Heart right ventricle (tissue), 16 donors: ENCODE measurements around the gene KCNC2. TPM values are rescaled to one million over a fixed set of nuclear protein-coding genes. Genes with fewer than 3 reads are reported as not detected.

Experiments used
- ATAC-seq, 8 donors: fragments of 200-7000 bp; cut with Tn5 transposase; one replicate each; pipeline ENCODE4 v1.9.1; 2020; ENCODE audit warnings: mild to moderate bottlenecking in 8 of 8, moderate library complexity in 8 of 8, moderate number of reproducible peaks in 1 of 8
- DNase-seq, 2 donors: peaks; one replicate each; pipeline ENCODE4 v3.0.0-alpha.2; 2020
- H3K27ac ChIP-seq, 10 donors: fragments of 200-600 bp; sonication (generic) in 2 of 10; one replicate each; pipeline versions ENCODE4 v1.5.0 to v1.8.0; 2020 to 2022; ENCODE audit warnings: mild to moderate bottlenecking in 3 of 10
- H3K27me3 ChIP-seq, 7 donors: fragments of 200-600 bp; one replicate each; pipeline ENCODE4 v1.8.0; 2021 to 2022; ENCODE audit warnings: mild to moderate bottlenecking in 2 of 7
- H3K36me3 ChIP-seq, 9 donors: fragments of 200-600 bp; sonication (generic) in 1 of 9; one replicate each; pipeline versions ENCODE4 v1.5.0 to v1.8.0; 2020 to 2022; ENCODE audit warnings: mild to moderate bottlenecking in 2 of 9
- H3K4me1 ChIP-seq, 9 donors: fragments of 200-600 bp; sonication (generic) in 1 of 9; one replicate each; pipeline versions ENCODE4 v1.5.0 to v1.8.0; 2020 to 2022; ENCODE audit warnings: mild to moderate bottlenecking in 4 of 9
- H3K4me3 ChIP-seq, 10 donors: fragments of 200-600 bp; sonication (generic) in 2 of 10; one replicate each; pipeline versions ENCODE4 v1.5.0 to v1.8.0; 2020 to 2022; ENCODE audit warnings: mild to moderate bottlenecking in 7 of 10, moderate library complexity in 2 of 10
- H3K9me3 ChIP-seq, 11 donors: fragments of 200-600 bp in 10 of 11; sonication (generic) in 2 of 11; one replicate each; pipeline versions ENCODE4 v1.5.0 to v1.8.0; 2013 to 2022; ENCODE audit warnings: mild to moderate bottlenecking in 2 of 11, control low read depth in 1 of 11, moderate library complexity in 1 of 11
- CTCF ChIP-seq, 9 donors: fragments of 200-600 bp; sonication (generic) in 2 of 9; IDR thresholded peaks; one replicate each; pipeline versions ENCODE4 v1.5.0 to v1.8.0; 2021 to 2022; ENCODE audit warnings: antibody characterized with exemption in 9 of 9, mild to moderate bottlenecking in 5 of 9, moderate library complexity in 1 of 9
- WGBS, 2 donors: extraction: QIAGEN DNeasy Blood & Tissue Kit; methylation state at CpG; one replicate each; pipeline ENCODE4 v1.1.7; 2013; ENCODE audit warnings: inconsistent platforms in 1 of 2; 5-methylcytosine and 5-hydroxymethylcytosine counted together
- intact Hi-C, 10 donors: fragments of 100-400 bp; cut with DNase I; formaldehyde crosslinking; loops; one replicate each; pipeline versions ENCODE4 v1.11.1 to v1.14.2; 2022
- polyA plus RNA-seq, 2 donors: library from polyadenylated mRNA; stranded (reverse); fragments of 200-250 nt; gene quantifications; one replicate each; pipeline ENCODE4 v1.2.3, GENCODE V29; 2013
- total RNA-seq, 10 donors: library from RNA; stranded (reverse); fragmentation: NEBNext Ultra II Directional in 3 of 10; extraction: Animal tissue kit (Norgen Biotek cat#: 25700) in 3 of 10; gene quantifications; one replicate each; pipeline versions ENCODE4 v1.2.1 to v1.2.4, GENCODE V29; 2021 to 2023
- donor health status: Arrhythmogenic right ventricular cardiomyopathy.
- donor health status: ischemic (EF 13 %, LVEDD 7.1; RV severe dilation, severe dysfunction).
- donor health status: healthy with polysubstance abuse.
- donor health status: DM: no; HTN: yes; CAD: no.
- donor health status: DM: no; HTN: no; CAD: no.
- donor health status: ischemic (EF 25% LVEDD 6.9; RV normal size, moderate dysfunction).
- donor health status: ischemic (EF 25% LVEDD 5.7; RV mildly dilated, moderate dysfunction).
- donor health status: healthy.
- donor health status: DM: yes; HTN: yes; CAD: no.
- donor health status: Ischemic cardiomyopathy.
- donor health status: ischemic (EF 35%, LVEDD 5.7; RV mildly dilated, moderate dysfunction).
- donor health status: nonischemic (EF 11% LVEDD 7.7; RV severe dilation, severe dysfunction).
- donor health status: DM: yes; HTN: yes; CAD: no.
- donor health status: PGD.
- donor health status: ischemic (EF 29% LVEDD 5.4; RV normal size, mild dysfunction).
- donor health status: nonischemic (EF 23%, LVEDD 6.1; RV moderate dilation, normal function).

The KCNC2 gene
- total and polyA plus RNA-seq, 12 donors = not detected

GRCh38 chr12:75087654-75088053 is 122.0 kb downstream of the KCNC2 start:
- Histone ChIP-seq H3K9me3 (no peaks in the 10 kb centered on the region), H3K4me1 (peaks cover 0 to 6% (median 0%) of the 10 kb centered on the region in 9 donors), H3K36me3 (no peaks in the 10 kb centered on the region), H3K27ac (no peak overlapping the region), H3K27me3 (no peaks in the 10 kb centered on the region), H3K4me3 (no peak overlapping the region)
- ATAC-seq (no peak), DNase-seq (no peak)
- WGBS, 2 donors = 48 to 56% methylated on average over 1 of the region's 1 CpG
- no peak for TF ChIP-seq CTCF (IDR thresholded peaks at IDR 0.05)
- intact Hi-C loops = no loop called here

GRCh38 chr12:75086091-75087038 is 123.3 kb downstream of the KCNC2 start:
- TF ChIP-seq CTCF (IDR thresholded peaks at IDR 0.05) = no peak
- DNase-seq (no peak), ATAC-seq (peak in 1 of 8 donors; percentile 62)
- Histone ChIP-seq H3K36me3 (no peaks in the 10 kb centered on the region), H3K9me3 (no peaks in the 10 kb centered on the region), H3K27ac (no peak overlapping the region), H3K4me1 (peaks cover 0 to 6% (median 0%) of the 10 kb centered on the region in 9 donors), H3K4me3 (no peak overlapping the region), H3K27me3 (no peaks in the 10 kb centered on the region)
- WGBS, 2 donors = 34 to 38% methylated on average over 2 of the region's 2 CpGs
- intact Hi-C loops = no loop called here

- no peak for TF ChIP-seq CTCF (IDR thresholded peaks at IDR 0.05)
- H3K36me3 ChIP-seq = no peaks in the 10 kb centered on the region
- ATAC-seq (no peak), DNase-seq (no peak)
- intact Hi-C loops = no loop called here
- 61 to 74% methylated on average over 2 of the region's 2 CpGs for WGBS, 2 donors
- no peak overlapping the region for H3K4me3 ChIP-seq
- peaks cover 0 to 6% (median 0%) of the 10 kb centered on the region in 9 donors for H3K4me1 ChIP-seq
- no peaks in the 10 kb centered on the region for H3K9me3 ChIP-seq
- H3K27me3 ChIP-seq = no peaks in the 10 kb centered on the region
- no peak overlapping the region for H3K27ac ChIP-seq
These were observed 128.3 kb downstream of the KCNC2 start for GRCh38 chr12:75081305-75081704.

- Histone ChIP-seq H3K27me3 (no peaks in the 10 kb centered on the region), H3K4me1 (no peaks in the 10 kb centered on the region), H3K4me3 (no peak overlapping the region), H3K36me3 (no peaks in the 10 kb centered on the region), H3K27ac (no peak overlapping the region), H3K9me3 (no peaks in the 10 kb centered on the region)
- no peak for DNase-seq
- intact Hi-C loops = no loop called here
- TF ChIP-seq CTCF (IDR thresholded peaks at IDR 0.05) = no peak
- ATAC-seq = no peak
- WGBS, 2 donors = 66 to 77% methylated on average over 4 of the region's 4 CpGs
These were observed 129.1 kb downstream of the KCNC2 start for GRCh38 chr12:75080582-75080981.
